NCI-H2227 treated with DMSO at 0.1 percent for 48 hours (cell line): ENCODE results near the gene PIP5K1C.
"Not testable (repeated sequence)": the region's sequence is repeated elsewhere in the genome, so short reads cannot be mapped to it uniquely, and the experiment has no call there.

Experiments
- DNase-seq: peaks from one replicate; lab custom pipeline; 2025; lab: John Stamatoyannopoulos, UW

The PIP5K1C gene

DNA sequence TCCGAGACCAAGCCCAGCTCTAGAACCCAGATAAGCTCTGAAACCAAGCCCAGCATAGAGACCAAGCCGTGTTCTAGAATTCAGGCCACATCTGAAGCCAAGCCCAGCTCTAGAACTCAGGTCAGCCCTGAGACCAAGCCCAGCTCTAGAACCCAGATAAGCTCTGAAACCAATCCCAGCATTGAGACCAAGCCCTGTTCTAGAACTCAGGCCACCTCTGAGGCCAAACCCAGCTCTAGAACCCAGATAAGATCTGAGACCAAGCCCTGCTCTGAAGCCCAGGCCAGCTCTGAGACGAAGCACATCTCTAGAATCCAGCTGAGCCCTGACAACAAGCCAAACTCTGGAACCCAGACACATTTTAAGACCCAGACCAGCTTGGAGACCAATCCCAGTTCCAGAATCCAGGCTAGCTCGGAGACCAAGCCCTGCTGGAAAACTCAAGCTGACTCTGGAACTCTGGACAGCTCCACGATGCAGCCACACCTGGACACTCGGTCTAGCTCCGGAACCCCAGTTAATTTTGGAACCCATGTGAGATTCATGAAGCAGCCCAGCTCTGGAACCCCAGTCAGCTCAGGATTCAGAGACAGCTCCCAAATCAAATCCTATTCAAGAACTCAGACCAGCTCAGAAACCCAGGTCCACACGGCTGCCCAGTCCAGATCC lies 109.1 kb downstream of the PIP5K1C start:
- no peak for DNase-seq

GRCh38 chr19:3589949-3590348 lies 110.3 kb downstream of the PIP5K1C start:
- DNase-seq, result no peak

- DNase-seq, result no peak
Measured at GRCh38 chr19:3589439-3589838, 110.8 kb downstream of the PIP5K1C start.

DNA sequence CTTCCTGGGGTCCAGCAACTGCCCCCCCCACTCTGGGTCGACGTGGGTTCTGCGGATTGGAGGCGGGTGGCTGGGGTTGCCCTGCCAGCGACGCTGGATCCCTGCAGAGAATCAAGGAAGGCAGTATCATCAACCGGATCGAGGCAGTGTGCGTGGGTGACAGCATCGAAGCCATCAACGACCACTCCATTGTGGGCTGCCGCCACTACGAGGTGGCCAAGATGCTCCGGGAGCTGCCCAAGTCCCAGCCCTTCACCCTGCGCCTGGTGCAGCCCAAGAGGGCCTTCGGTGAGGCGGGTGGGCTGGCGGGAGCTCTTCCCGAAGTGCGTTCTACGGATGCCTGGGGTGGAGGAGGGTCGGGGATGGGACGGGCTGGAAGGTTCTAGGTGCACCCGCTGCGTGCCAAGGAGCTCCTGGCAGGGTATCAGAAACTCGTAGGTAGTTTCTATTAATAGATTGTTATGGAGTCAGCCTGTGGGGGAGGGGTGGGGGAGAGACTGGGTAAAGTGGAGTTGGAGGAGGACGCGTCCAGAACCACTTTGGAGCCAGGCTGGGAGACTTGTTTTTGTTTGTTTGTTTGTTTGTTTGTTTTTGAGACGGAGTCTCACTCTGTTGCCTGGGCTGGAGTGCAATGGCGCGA lies 113.4 kb downstream of the PIP5K1C start:
- no peak for DNase-seq

- no peak for DNase-seq
Measured at GRCh38 chr19:3586127-3586626, 114.1 kb downstream of the PIP5K1C start.

DNA sequence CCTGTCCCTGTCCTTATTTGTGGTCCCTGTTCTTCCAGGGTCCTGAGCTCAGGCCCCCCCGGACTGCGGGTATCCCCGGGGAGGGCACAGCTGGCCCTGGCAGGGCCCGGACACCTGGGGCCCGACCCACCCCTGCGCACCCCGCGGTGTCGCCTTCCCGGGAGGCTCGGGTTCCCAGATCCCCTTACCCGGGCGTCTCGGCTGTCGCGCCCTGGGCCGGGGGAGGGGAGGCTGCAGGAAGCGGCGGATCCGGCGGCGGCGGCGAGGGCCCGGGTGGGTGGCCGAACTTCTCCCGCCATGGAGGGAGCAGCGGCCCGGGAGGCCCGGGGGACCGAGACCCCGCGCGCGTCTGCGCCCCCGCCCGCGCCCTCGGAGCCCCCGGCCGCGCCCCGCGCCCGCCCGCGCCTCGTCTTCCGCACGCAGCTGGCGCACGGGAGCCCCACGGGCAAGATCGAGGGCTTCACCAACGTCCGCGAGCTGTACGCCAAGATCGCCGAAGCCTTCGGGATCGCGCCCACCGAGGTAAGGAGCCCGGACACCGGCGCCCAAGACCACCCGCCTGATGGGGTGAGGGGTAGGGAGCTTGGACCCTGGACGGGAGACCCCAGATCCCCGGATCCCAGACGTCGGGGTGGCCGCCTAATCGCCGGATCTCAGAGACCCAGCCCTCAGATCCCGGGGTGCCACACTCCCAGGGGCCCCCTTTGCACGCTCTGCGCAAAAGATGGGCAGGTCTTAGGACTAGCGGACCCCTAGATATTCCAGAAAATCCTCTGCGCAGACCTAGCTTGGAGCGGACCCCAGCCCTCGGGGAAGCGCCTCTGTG lies 114.8 kb downstream of the PIP5K1C start, which contains the start of gene GIPC3:
Gene GIPC3 (plus strand): TSS at position 178 of the 826 bp plus-strand sequence. CDS start 120 bp downstream, at position 298.
- no peak for DNase-seq

GRCh38 chr19:3584036-3584802 lies 116.0 kb downstream of the PIP5K1C start:
- DNase-seq, result not testable (repeated sequence)

- not testable (repeated sequence) for DNase-seq
Measured at GRCh38 chr19:3581792-3582191, 118.5 kb downstream of the PIP5K1C start.
